Occipital lobe (tissue), 3 donors: Measurements from ENCODE around the gene BAAT. TPM values are rescaled to one million over a fixed set of nuclear protein-coding genes. Genes with fewer than 3 reads are reported as not detected.

Experiments
- DNase-seq: peaks from one replicate; lab custom pipeline; 2025; lab: John Stamatoyannopoulos, UW
- small RNA-seq: library from RNA; depleted of rRNA; stranded (forward); fragments of <200 nt; gene quantifications from one replicate; pipeline ENCODE3, GENCODE V24; 2014
- total RNA-seq: library from RNA; depleted of rRNA; stranded (reverse); fragments of >200 nt; gene quantifications from one replicate; pipeline ENCODE4 v1.2.3, GENCODE V29; 2014

The BAAT gene
- total RNA-seq, 1 donor from 2014 or later, result 0.31 TPM

DNA sequence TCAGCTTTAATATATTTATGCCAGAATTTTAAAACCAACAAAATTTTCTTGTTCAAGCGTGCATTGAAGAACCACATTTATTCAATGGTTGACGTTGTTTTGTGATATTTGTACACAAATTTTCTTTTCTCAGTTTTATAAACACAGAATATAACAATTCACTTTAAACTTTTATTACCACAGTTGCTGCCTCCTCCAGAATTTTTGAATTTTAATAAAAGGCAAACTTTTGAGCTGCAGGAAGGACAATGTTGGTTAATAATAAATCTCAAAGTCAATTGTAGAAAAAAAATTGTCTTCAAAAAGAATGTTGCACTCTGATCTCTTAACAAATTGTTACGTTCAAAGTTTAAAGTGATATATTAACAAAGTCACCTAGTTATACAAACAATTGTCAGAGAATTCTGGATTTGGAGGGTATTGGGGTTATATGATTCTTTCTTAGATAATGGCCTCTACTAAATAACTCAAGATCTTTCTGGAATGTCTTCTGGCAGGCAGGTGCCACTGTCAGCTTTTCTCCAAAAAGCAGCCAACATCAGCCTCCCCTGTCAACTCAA lies 60.5 kb downstream of the BAAT start:
- no peak for DNase-seq

DNA sequence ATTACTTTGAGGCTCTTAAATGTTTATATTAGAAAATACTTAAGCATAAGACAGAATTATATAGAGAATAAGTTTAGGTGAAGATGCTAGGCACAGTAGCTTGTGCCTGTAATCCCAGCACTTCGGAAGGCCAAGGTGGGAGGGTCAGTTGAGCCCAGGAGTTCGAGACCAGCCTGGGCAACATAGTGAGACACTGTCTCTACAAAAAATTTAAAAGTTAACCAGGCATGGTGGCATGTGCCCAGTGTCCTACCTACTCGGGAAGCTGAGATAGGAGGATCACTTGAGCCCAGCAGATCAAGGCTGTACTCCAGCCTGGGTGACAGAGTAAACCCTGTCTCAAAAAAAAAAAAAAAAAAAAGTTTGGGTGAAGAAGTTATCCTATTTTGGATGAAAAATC lies 61.7 kb downstream of the BAAT start:
- DNase-seq, result no peak

DNA sequence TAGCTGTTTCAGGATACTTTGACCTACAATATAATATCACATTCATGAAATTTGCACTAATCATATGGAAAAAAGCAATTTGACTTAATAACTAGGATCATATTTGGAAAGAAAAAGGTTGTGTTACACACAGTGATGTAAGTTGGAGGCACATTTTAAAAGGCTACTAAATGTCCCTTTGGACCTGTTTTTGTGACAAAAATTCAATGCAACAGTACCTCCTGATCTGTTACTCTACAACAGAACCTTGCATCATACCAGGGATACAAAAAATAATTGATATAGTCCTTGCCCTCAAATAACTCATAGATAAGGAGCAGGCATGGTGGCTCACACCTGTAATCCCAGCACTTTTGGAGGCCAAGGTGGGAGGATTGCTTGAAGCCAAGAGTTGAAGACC lies 67.1 kb downstream of the BAAT start:
- no peak for DNase-seq

DNA sequence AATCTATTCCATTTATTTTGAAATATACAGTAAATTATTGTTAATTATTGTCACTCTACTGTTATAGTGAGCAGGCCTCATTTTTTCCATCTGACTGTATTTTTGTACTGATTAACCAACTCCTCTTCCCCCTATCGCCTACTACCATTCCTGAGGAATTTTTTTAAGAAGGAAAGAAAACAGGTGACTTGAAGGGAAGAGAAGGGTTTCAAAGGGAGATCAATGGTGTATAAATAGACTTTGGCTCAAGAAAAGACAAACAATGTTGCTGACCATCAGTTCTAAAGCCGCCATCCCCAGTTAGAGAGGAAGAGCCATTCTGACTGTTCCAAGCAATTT lies 69.7 kb downstream of the BAAT start:
- no peak for DNase-seq

DNA sequence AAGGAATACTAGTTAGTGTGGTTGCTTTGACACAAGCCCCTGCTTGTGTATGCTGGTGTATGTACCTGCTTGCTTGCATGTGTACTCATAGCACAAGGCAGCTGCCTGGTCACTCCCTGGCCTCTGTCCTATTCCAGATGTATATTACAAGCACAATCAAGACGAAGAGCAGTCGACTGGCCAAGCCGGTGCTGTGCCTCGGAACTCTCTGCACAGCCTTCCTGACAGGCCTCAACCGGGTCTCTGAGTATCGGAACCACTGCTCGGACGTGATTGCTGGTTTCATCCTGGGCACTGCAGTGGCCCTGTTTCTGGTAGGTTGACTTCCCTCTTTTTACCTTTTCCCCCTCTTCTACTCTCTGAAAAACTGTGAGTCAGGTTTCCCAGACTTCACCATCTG lies 72.1 kb downstream of the BAAT start:
- DNase-seq, result no peak

DNA sequence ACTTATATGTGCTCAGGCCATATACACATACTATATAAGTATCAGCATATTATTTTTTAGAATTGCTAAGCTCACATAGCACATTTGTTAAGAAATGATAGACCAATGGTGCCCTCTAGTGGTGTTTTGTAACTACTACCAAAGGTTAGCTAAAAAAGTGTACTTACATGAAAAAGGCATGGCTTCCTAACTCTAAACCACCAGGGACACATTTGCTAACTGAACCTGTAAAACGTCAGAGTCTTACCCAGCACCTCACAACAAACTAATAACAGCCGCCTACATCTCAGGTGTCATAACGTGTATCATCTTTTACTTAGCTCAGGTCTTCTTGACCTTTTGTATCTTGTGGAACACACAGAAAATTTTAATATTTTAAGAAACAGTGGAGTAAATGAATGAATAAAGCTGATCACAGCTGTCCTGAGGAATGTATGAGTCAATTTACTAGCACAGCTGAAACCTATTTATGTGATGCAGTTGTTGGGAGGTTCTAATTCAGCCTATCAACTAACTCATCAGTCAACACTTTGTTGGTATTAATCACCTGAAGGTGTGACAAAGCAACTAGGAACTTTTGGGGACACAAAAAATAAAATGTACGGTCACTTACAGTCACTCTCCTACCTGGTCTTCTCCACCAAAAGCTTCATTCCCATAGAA lies 72.9 kb downstream of the BAAT start:
- DNase-seq, result no peak

DNA sequence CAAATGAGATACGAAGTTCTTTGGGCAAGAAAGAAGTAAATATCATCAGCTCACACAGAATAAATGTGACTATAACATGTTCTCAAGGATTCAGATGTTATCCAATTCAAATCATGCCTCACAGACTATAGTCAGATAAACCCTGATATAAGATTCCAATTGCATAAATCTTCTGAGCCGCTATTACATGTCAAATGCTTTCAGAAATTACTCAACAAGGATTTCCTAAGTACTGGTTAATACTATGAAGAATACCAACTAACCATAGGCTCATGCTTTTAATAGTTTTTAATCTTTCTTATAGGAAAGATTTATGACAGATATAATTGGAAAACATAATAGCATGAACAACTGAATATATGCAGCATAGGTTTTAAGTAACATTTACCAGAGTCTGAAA lies 73.6 kb downstream of the BAAT start:
- DNase-seq, result no peak

Small RNA genes lying within 50 kb of the gene (small RNA-seq; reads per million reads assigned to genes)
- not detected for gene RF00322

Other genes with a start within 250 kb of the BAAT start
- gene MRPL50, start 13.6 kb upstream of the BAAT start, total RNA-seq, result 55.8 TPM
- gene ZNF189, start 13.8 kb upstream of the BAAT start, total RNA-seq, result 56.5 TPM
- 0.16 TPM for gene ALDOB, start 50.8 kb upstream of the BAAT start, total RNA-seq
- gene RNF20, start 148.8 kb upstream of the BAAT start, total RNA-seq, result 33.7 TPM
- not detected for gene PPP3R2, start 210.0 kb upstream of the BAAT start, total RNA-seq